ENCODE measurements around the gene RHOBTB3.

The RHOBTB3 gene

GRCh38 chr5:95842854-95843544 lies 111.9 kb downstream of the RHOBTB3 start:
- Histone ChIP-seq H3K36me3 (ENCODE audit: insufficient read depth, low read length) (no peaks in the 10 kb centered on the region), H3K9me3 (ENCODE audit: control insufficient read depth, insufficient read depth, low read length) (no peaks in the 10 kb centered on the region), H3K4me1 (ENCODE audit: insufficient read depth, low read length) (peaks cover 4% of the 10 kb centered on the region), H3K9ac (ENCODE audit: low read depth, low read length) (no peak overlapping the region)

GRCh38 chr5:95843733-95844223 lies 112.6 kb downstream of the RHOBTB3 start:
- Histone ChIP-seq H3K9me3 (ENCODE audit: control insufficient read depth, insufficient read depth, low read length) (no peaks in the 10 kb centered on the region), H3K4me1 (ENCODE audit: insufficient read depth, low read length) (peaks cover 4% of the 10 kb centered on the region), H3K36me3 (ENCODE audit: insufficient read depth, low read length) (no peaks in the 10 kb centered on the region), H3K9ac (ENCODE audit: low read depth, low read length) (no peak overlapping the region)

GRCh38 chr5:95845391-95845790 lies 114.3 kb downstream of the RHOBTB3 start:
- Histone ChIP-seq H3K9me3 (ENCODE audit: control insufficient read depth, insufficient read depth, low read length) (peaks cover 2% of the 10 kb centered on the region; the same call in 1 of the 2 replicates), H3K4me1 (ENCODE audit: insufficient read depth, low read length) (peaks cover 4% of the 10 kb centered on the region), H3K36me3 (ENCODE audit: insufficient read depth, low read length) (no peaks in the 10 kb centered on the region), H3K9ac (ENCODE audit: low read depth, low read length) (no peak overlapping the region)
